ENCODE measurements around the gene KIF16B.
"Not testable (repeated sequence)": the region's sequence is repeated elsewhere in the genome, so short reads cannot be mapped to it uniquely, and the experiment has no call there.

Gene KIF16B

GRCh38 chr20:16441546-16442164, 131.6 kb downstream of the KIF16B start:
- in situ Hi-C loops (cut with MboI; ENCODE audit: low pct_unique_long_range_greater_than_20kb, low sequenced_read_pairs, unreplicated experiment) = no loop called here
- no peak for DNase-seq (ENCODE audit: low spot score)
- no peak for TF ChIP-seq CTCF (IDR thresholded peaks at IDR 0.05; ENCODE audit: extremely low read depth, insufficient read depth, missing control alignments)

- no peak for TF ChIP-seq CTCF (IDR thresholded peaks at IDR 0.05; ENCODE audit: extremely low read depth, insufficient read depth, missing control alignments)
- no peak for DNase-seq (ENCODE audit: low spot score)
- in situ Hi-C loops (cut with MboI; ENCODE audit: low pct_unique_long_range_greater_than_20kb, low sequenced_read_pairs, unreplicated experiment) = no loop called here
These were observed 132.6 kb downstream of the KIF16B start for GRCh38 chr20:16440686-16441085.

GRCh38 chr20:16439540-16439939, 133.7 kb downstream of the KIF16B start:
- in situ Hi-C loops (cut with MboI; ENCODE audit: low pct_unique_long_range_greater_than_20kb, low sequenced_read_pairs, unreplicated experiment); DNase-seq (ENCODE audit: low spot score): not testable (repeated sequence)

- TF ChIP-seq CTCF (IDR thresholded peaks at IDR 0.05; ENCODE audit: extremely low read depth, insufficient read depth, missing control alignments) = no peak
- no peak for DNase-seq (ENCODE audit: low spot score)
- in situ Hi-C loops (cut with MboI; ENCODE audit: low pct_unique_long_range_greater_than_20kb, low sequenced_read_pairs, unreplicated experiment) = no loop called here
These were observed 135.1 kb downstream of the KIF16B start for GRCh38 chr20:16438100-16438499.

GRCh38 chr20:16437387-16437996, 135.8 kb downstream of the KIF16B start:
- in situ Hi-C loops (cut with MboI; ENCODE audit: low pct_unique_long_range_greater_than_20kb, low sequenced_read_pairs, unreplicated experiment) = no loop called here
- DNase-seq (ENCODE audit: low spot score) = no peak
- no peak for TF ChIP-seq CTCF (IDR thresholded peaks at IDR 0.05; ENCODE audit: extremely low read depth, insufficient read depth, missing control alignments)

DNA sequence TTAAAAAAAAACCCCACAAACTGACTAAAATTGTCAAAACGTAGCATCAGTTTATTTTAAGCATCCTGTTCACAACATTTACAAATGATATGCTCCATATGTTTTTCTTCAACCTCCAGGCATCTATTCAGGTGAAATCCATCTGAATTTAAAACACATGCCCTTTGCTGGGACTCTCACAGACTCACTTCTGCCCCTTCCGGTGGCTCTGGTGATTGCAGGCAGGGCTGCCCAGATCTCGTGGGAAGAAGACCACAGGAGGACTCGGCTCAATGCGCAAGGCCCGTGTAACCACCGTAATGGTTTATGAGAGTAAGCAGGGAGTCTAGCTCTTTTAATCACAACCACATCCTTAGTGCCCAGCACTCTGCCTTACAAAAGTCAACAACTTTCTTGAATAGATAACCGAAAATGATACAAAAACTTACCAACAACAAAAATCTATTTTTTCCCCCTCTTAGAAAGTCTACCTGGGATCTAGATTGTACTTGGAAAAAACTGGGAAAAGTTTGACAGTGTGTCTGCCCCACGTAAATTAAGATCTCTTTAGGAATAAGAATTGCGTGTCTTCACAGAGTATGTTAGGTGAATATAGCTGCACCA, 139.1 kb downstream of the KIF16B start:
- in situ Hi-C loops (cut with MboI; ENCODE audit: low pct_unique_long_range_greater_than_20kb, low sequenced_read_pairs, unreplicated experiment) = no loop called here
- TF ChIP-seq CTCF (IDR thresholded peaks at IDR 0.05; ENCODE audit: extremely low read depth, insufficient read depth, missing control alignments) = peak; percentile 58
- no peak for DNase-seq (ENCODE audit: low spot score)

DNA sequence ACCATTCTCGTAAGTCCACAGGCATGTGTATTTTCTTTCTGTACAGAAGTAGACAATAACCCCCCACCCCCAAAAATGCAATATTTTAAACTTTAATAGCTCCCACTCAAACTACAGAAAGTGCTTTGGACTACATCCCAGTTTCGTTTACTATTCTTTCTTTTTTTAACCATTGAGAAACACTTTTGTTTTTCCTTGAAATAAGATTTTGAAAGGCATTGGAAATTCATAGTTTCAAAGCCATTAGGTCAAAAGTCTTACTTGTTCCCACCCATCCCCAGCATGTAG, 140.0 kb downstream of the KIF16B start:
- DNase-seq (ENCODE audit: low spot score) = no peak
- in situ Hi-C loops (cut with MboI; ENCODE audit: low pct_unique_long_range_greater_than_20kb, low sequenced_read_pairs, unreplicated experiment) = no loop called here
- no peak for TF ChIP-seq CTCF (IDR thresholded peaks at IDR 0.05; ENCODE audit: extremely low read depth, insufficient read depth, missing control alignments)

All from GM13977 (cell line).